Cardiac muscle cell (in vitro differentiated cells and primary cell): ENCODE data around the gene ADGRL3. TPM values are rescaled to one million over a fixed set of nuclear protein-coding genes. Genes with fewer than 3 reads are reported as not detected.

Experiments
- DNase-seq, 2 donors: peaks; one replicate each; pipeline versions ENCODE4 v3.0.0 to v3.0.0-alpha.2; 2010 to 2017; ENCODE audit warnings: low read depth in 1 of 2, low spot score in 1 of 2
- H3K27ac ChIP-seq: fragments of 200-600 bp; sonication (generic); 2 replicates; pipeline ENCODE4 v1.5.1; 2016
- H3K27me3 ChIP-seq: fragments of 200-600 bp; sonication (generic); 2 replicates; pipeline ENCODE4 v1.6.0; 2016; ENCODE audit warnings: control low read depth
- H3K36me3 ChIP-seq: fragments of 200-600 bp; sonication (generic); 2 replicates; pipeline ENCODE4 v1.5.1; 2016; ENCODE audit warnings: control low read depth
- H3K4me1 ChIP-seq: fragments of 200-600 bp; sonication (generic); 2 replicates; pipeline ENCODE4 v1.8.1; 2017; ENCODE audit warnings: low read depth, mild to moderate bottlenecking, mixed run types
- H3K4me3 ChIP-seq: fragments of 200-600 bp; sonication (generic); 2 replicates; pipeline ENCODE4 v1.5.1; 2016; ENCODE audit warnings: mild to moderate bottlenecking
- H3K9me3 ChIP-seq: fragments of 200-600 bp; sonication (generic); 2 replicates; pipeline ENCODE4 v1.5.1; 2017; ENCODE audit warnings: low read depth, mild to moderate bottlenecking, control low read depth
- CTCF ChIP-seq: IDR thresholded peaks from 2 replicates; pipeline ENCODE4 v1.5.1; 2012; ENCODE audit warnings: low read depth, mild to moderate bottlenecking, low read length
- polyA plus RNA-seq: library from polyadenylated mRNA; unstranded; fragments of >200 nt; fragmentation: Nextera tagmentation; extraction: Ambion mirVana; gene quantifications from 2 replicates; pipeline ENCODE4 v1.2.1, GENCODE V29; 2016
- total RNA-seq: library from RNA; depleted of rRNA; stranded (reverse); fragments of >200 nt; gene quantifications from 2 replicates; pipeline ENCODE4 v1.2.3, GENCODE V29; 2016

ADGRL3 gene
- total and polyA plus RNA-seq, 2 experiments from 2014 or later: 2.4 to 4.8 TPM

DNA sequence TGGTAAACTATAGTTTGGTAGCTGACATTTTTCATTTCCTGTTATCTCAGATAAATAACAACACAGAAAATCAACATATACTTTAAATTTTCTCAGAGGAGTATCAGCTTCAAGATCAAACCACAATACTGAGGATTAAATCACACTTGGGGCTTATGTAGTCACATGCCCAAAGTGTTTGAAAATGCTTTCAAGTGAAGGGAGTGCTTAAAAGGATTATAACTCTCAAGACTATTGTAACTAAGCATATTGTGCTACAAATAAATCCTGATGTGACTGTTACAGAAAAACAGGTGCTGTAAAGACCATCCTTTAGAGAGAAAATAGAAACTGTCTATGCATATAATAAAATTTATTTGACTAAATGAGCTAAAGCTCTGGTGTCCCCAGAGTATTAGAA lies 887.6 kb downstream of the ADGRL3 start:
- Histone ChIP-seq H3K4me1 (no peaks in the 10 kb centered on the region), H3K36me3 (no peaks in the 10 kb centered on the region), H3K27ac (no peak overlapping the region), H3K4me3 (no peak overlapping the region), H3K27me3 (no peaks in the 10 kb centered on the region), H3K9me3 (no peaks in the 10 kb centered on the region)
- no peak for TF ChIP-seq CTCF
- no peak for DNase-seq

DNA sequence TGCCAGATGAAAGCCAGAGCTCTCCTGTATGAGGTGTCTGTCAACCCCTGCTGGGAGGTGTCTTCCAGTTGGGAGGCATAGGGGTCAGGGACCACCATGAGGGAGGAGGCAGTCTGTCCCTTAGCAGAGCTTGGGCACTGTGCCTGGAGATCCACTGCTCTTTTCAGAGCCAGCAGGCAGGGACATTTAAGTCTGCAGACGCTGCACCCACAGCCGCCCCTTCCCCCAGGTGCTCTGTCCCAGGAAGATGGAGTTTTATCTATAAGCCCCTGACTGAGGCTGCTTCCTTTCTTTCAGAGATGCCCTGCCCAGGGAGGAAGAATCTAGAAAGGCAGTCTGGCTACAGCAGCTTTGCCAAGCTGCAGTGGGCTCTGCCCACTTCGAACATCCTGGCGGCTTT lies 893.6 kb downstream of the ADGRL3 start:
- H3K4me1 ChIP-seq: no peaks in the 10 kb centered on the region
- DNase-seq: no peak
- no peaks in the 10 kb centered on the region for H3K27me3 ChIP-seq
- H3K36me3 ChIP-seq: no peaks in the 10 kb centered on the region
- H3K27ac ChIP-seq: no peak overlapping the region
- TF ChIP-seq CTCF: no peak
- H3K9me3 ChIP-seq: no peaks in the 10 kb centered on the region
- H3K4me3 ChIP-seq: no peak overlapping the region

DNA sequence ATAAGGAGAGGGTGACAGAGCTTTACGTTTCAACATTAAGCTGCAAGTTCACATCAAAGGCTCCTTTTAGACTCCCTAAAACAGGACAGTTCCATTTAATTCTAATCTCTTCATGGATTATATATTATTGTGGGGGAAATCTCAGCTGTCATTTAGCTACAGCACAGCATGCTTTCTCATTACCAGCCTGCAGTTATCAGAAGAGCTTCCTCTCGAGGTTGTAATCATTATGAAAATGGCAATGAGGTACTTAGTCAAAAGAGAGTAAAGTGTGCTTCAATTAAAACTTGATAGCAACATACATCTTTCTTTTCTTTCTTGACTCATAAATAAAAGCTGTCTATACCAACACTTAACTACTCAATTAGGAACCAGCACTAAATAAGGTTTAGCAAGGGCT lies 896.8 kb downstream of the ADGRL3 start:
- Histone ChIP-seq H3K36me3 (no peaks in the 10 kb centered on the region), H3K4me1 (no peaks in the 10 kb centered on the region), H3K9me3 (no peaks in the 10 kb centered on the region), H3K27me3 (no peaks in the 10 kb centered on the region), H3K4me3 (no peak overlapping the region), H3K27ac (no peak overlapping the region)
- TF ChIP-seq CTCF: no peak
- no peak for DNase-seq

GRCh38 chr4:62115216-62115615 lies 915.1 kb downstream of the ADGRL3 start:
- H3K4me1 ChIP-seq: no peaks in the 10 kb centered on the region
- no peaks in the 10 kb centered on the region for H3K9me3 ChIP-seq
- H3K27ac ChIP-seq: no peak overlapping the region
- H3K27me3 ChIP-seq: no peaks in the 10 kb centered on the region
- TF ChIP-seq CTCF: no peak
- DNase-seq: no peak
- H3K36me3 ChIP-seq: no peaks in the 10 kb centered on the region
- no peak overlapping the region for H3K4me3 ChIP-seq

- H3K4me3 ChIP-seq: no peak overlapping the region
- no peak for TF ChIP-seq CTCF
These were observed 917.8 kb downstream of the ADGRL3 start for GRCh38 chr4:62117886-62118285.

GRCh38 chr4:62118558-62118957 lies 918.4 kb downstream of the ADGRL3 start:
- Histone ChIP-seq H3K9me3 (no peaks in the 10 kb centered on the region), H3K4me3 (no peak overlapping the region), H3K36me3 (no peaks in the 10 kb centered on the region), H3K27ac (no peak overlapping the region), H3K4me1 (no peaks in the 10 kb centered on the region), H3K27me3 (no peaks in the 10 kb centered on the region)
- TF ChIP-seq CTCF: no peak
- no peak for DNase-seq

More at GRCh38 chr4:62117886-62118285, 917.8 kb downstream of the ADGRL3 start:
- no peaks in the 10 kb centered on the region for H3K36me3 ChIP-seq
- H3K9me3 ChIP-seq: no peaks in the 10 kb centered on the region
- no peaks in the 10 kb centered on the region for H3K27me3 ChIP-seq
- no peaks in the 10 kb centered on the region for H3K4me1 ChIP-seq
- no peak for DNase-seq
- no peak overlapping the region for H3K27ac ChIP-seq
